MCF 10A (cell line): ENCODE data around the gene PTCRA. TPM values are rescaled to one million over a fixed set of nuclear protein-coding genes. Genes with fewer than 3 reads are reported as not detected.

ENCODE experiments used
- Bru-seq: library from RNA; stranded (reverse); fragments of 400-500 nt; gene quantifications from one replicate; lab custom pipeline; 2021; lab: Mats Ljungman, UMichigan
- BruChase-seq, 2 experiments: library from RNA; stranded (reverse); fragments of 400-500 nt; gene quantifications; one replicate each; lab custom pipeline; 2021; lab: Mats Ljungman, UMichigan
- BruUV-seq: library from RNA; stranded (reverse); fragments of 400-500 nt; replicated peaks from 2 replicates; lab custom pipeline; 2021; lab: Mats Ljungman, UMichigan
- CTCF ChIA-PET: fragments of 300-600 bp; sonication (Branson Sonifier 250); formaldehyde crosslinking; extraction: SDS; loops from one replicate; lab custom pipeline; 2021; ENCODE audit warnings: antibody characterized with exemption, inconsistent platforms; lab: Yijun Ruan, JAX
- POLR2A ChIA-PET: fragments of 300-600, 350-650 bp; sonication (Branson Sonifier 250); formaldehyde crosslinking; extraction: SDS; loops from one replicate; lab custom pipeline; 2020; ENCODE audit warnings: antibody characterized with exemption, inconsistent platforms; lab: Yijun Ruan, JAX
- DNase-seq: peaks from one replicate; pipeline ENCODE4 v3.0.0-alpha.2; 2018; ENCODE audit not compliant: unreplicated experiment
- H3K27ac Mint-ChIP-seq: one replicate; pipeline ENCODE4 v1.8.0; 2022; ENCODE audit warnings: mild to moderate bottlenecking, low read depth, mixed read lengths; ENCODE audit not compliant: unreplicated experiment
- H3K27me3 Mint-ChIP-seq: one replicate; pipeline ENCODE4 v1.8.0; 2022; ENCODE audit warnings: mixed read lengths; ENCODE audit not compliant: insufficient read depth, unreplicated experiment
- H3K36me3 Mint-ChIP-seq: one replicate; pipeline ENCODE4 v1.8.0; 2022; ENCODE audit warnings: mild to moderate bottlenecking, moderate library complexity, mixed read lengths; ENCODE audit not compliant: insufficient read depth, unreplicated experiment
- H3K4me1 Mint-ChIP-seq: one replicate; pipeline ENCODE4 v1.8.0; 2022; ENCODE audit warnings: mixed read lengths; ENCODE audit not compliant: insufficient read depth, unreplicated experiment
- H3K4me3 Mint-ChIP-seq: one replicate; pipeline ENCODE4 v1.8.0; 2022; ENCODE audit warnings: mild to moderate bottlenecking, moderate library complexity, mixed read lengths; ENCODE audit not compliant: unreplicated experiment
- H3K9me3 Mint-ChIP-seq: one replicate; pipeline ENCODE4 v1.8.0; 2022; ENCODE audit warnings: mixed read lengths; ENCODE audit not compliant: unreplicated experiment
- CTCF ChIP-seq: fragments of 200-600 bp; IDR thresholded peaks from one replicate; pipeline ENCODE4 v1.8.0; 2022; ENCODE audit warnings: antibody characterized with exemption, mild to moderate bottlenecking; ENCODE audit not compliant: unreplicated experiment
- intact Hi-C: fragments of 100-400 bp; cut with micrococcal nuclease; formaldehyde crosslinking; loops from 2 replicates; pipeline ENCODE4 v1.14.1; 2022
- long read RNA-seq: library from polyadenylated mRNA; stranded (forward); transcript quantifications from one replicate; pipeline ENCODE4 v2.0.0, GENCODE V29; 2022
- total RNA-seq: library from RNA; stranded (reverse); gene quantifications from 2 replicates; pipeline ENCODE4 v1.2.3, GENCODE V29; 2022

PTCRA gene
- not detected in 2 replicates for total RNA-seq
- not detected for Bru-seq, nascent RNA
- not detected for BruChase-seq, experiment 1, labeled RNA remaining after a 6-hour chase
- BruChase-seq, experiment 2, labeled RNA remaining after a 2-hour chase, result not detected
- long read RNA-seq, result 0 reads

- Mint-ChIP-seq H3K4me3 (no peak within 1 kb of the TSS), H3K36me3 (no peaks in the 10 kb centered on the region), H3K27me3 (no peaks in the 10 kb centered on the region), H3K27ac (no peak within 1 kb of the TSS), H3K9me3 (no peaks in the 10 kb centered on the region), H3K4me1 (no peaks in the 10 kb centered on the region)
- no peak for TF ChIP-seq CTCF
- ChIA-PET POLR2A (interaction anchor here (0.9 kb wide), 1 partner anchor 26 kb away, joined by 3 read pairs; no protein-coding TSS in a partner anchor), CTCF (interaction anchor here (1.5 kb wide), 1 partner anchor 14 kb away, joined by 8 read pairs; no protein-coding TSS in a partner anchor)
- no TSS peak for BruUV-seq
- intact Hi-C loops, result no loop called here
- DNase-seq, result no peak
Measured at GRCh38 chr6:42915732-42916131, at the start of gene PTCRA. Gene PTCRA, plus strand, starts transcription at chr6:42916053. Its CDS starts 17 bp downstream, at chr6:42916070.

- intact Hi-C loops, result loop anchor here (10.0 kb wide), 2 partner anchors 306 to 636 kb away; partner anchors contain the start of gene UBR2
Measured at GRCh38 chr6:42870145-42870936, 45.5 kb upstream of the PTCRA start.

GRCh38 chr6:42871711-42872110 is 44.1 kb upstream of the PTCRA start:
- H3K27ac Mint-ChIP-seq, result no peak overlapping the region
- ChIA-PET POLR2A (interaction anchor here (1.1 kb wide), 1 partner anchor 90 kb away, joined by 3 read pairs; the partner anchor contains the start of gene BICRAL), CTCF (no interaction called here)
- H3K27me3 Mint-ChIP-seq, result no peaks in the 10 kb centered on the region
- H3K9me3 Mint-ChIP-seq, result no peaks in the 10 kb centered on the region
- H3K36me3 Mint-ChIP-seq, result peaks cover 31% of the 10 kb centered on the region
- intact Hi-C loops, result loop anchor here (10.0 kb wide), 2 partner anchors 307 to 637 kb away; partner anchors contain the start of gene UBR2
- H3K4me3 Mint-ChIP-seq, result no peak overlapping the region
- BruUV-seq, result no TSS peak
- no peaks in the 10 kb centered on the region for H3K4me1 Mint-ChIP-seq
- no peak for DNase-seq
- no peak for TF ChIP-seq CTCF

More at GRCh38 chr6:42870145-42870936, 45.5 kb upstream of the PTCRA start:
- Mint-ChIP-seq H3K4me1 (no peaks in the 10 kb centered on the region), H3K27ac (no peak overlapping the region), H3K9me3 (no peaks in the 10 kb centered on the region), H3K27me3 (no peaks in the 10 kb centered on the region), H3K36me3 (peaks cover 38% of the 10 kb centered on the region), H3K4me3 (no peak overlapping the region)
- CTCF ChIA-PET, result interaction anchor here (0.6 kb wide), 1 partner anchor 143 kb away, joined by 3 read pairs; no protein-coding TSS in a partner anchor
- no TSS peak for BruUV-seq
- POLR2A ChIA-PET, result interaction anchor here (0.8 to 1.5 kb wide), 5 partner anchors 9 to 177 kb away, joined by 3 to 6 read pairs (median 3); partner anchors contain the start of genes BICRAL and RPL7L1
- TF ChIP-seq CTCF, result no peak
- no peak for DNase-seq

- Mint-ChIP-seq H3K27ac (no peak overlapping the region), H3K4me1 (no peaks in the 10 kb centered on the region), H3K36me3 (peaks cover 21% of the 10 kb centered on the region), H3K9me3 (no peaks in the 10 kb centered on the region), H3K27me3 (no peaks in the 10 kb centered on the region), H3K4me3 (no peak overlapping the region)
- TF ChIP-seq CTCF, result no peak
- ChIA-PET CTCF (interaction anchor here (0.6 kb wide), 1 partner anchor 636 kb away, joined by 3 read pairs; no protein-coding TSS in a partner anchor), POLR2A (interaction anchor here (0.7 kb wide), 1 partner anchor 55 kb away, joined by 3 read pairs; no protein-coding TSS in a partner anchor)
- BruUV-seq, result no TSS peak
- intact Hi-C loops, result loop anchor here (10.0 kb wide), 2 partner anchors 309 to 639 kb away; partner anchors contain the start of gene UBR2
- DNase-seq, result no peak
Measured at GRCh38 chr6:42873313-42873712, 42.5 kb upstream of the PTCRA start.
